Measurements from ENCODE around the gene INO80. TPM values are rescaled to one million over a fixed set of nuclear protein-coding genes. Genes with fewer than 3 reads are reported as not detected.

INO80 gene
- total and polyA plus RNA-seq, 2 donors (not counting 3 experiments of a cell fraction or from before 2014, with no cell fraction given) = 5.7 to 29.1 TPM

DNA sequence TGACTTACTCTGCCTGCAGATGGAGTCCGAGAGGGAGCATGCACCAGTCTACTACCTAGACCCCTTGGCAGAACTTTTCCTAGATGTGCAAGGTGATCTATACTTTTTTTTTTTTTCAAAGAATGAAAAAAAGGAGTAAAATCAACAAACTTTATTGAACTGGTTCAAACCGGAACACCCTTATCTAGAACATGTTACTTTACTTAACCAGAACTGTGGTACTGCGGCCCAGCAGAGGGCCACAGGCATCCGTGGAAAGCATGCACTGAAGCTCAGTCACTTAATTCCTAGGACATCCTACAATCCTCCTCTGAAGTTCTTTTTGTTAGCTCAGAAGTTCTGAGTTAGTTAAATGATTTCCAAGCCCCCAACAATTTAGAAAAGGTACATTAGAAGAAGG lies 141.2 kb downstream of the INO80 start:
- H3K4me1 ChIP-seq (ENCODE audit: control insufficient read depth, extremely low read depth, insufficient read depth, low read length) = no peaks in the 10 kb centered on the region
- H3K36me3 ChIP-seq (ENCODE audit: control insufficient read depth in 2 of 2, extremely low read depth in 1 of 2, insufficient read depth in 2 of 2, low read length in 2 of 2) = peaks cover 11 to 24% of the 10 kb centered on the region in 2 experiments
- dilution Hi-C loops (cut with MboI; ENCODE audit: extremely low pct_ligation_motif_present, low sequenced_read_pairs) (no loop called here), intact Hi-C loops (cut with micrococcal nuclease) (no loop called here)
- ChIA-PET POLR2A (no interaction called here), CTCF (interaction anchor here (0.9 to 5.6 kb wide), 5 partner anchors 10 to 209 kb away, joined by 4 to 31 read pairs (median 4); no protein-coding TSS in a partner anchor)
- H3K4me3 ChIP-seq (replicated peaks in 1 of 3; ENCODE audit: insufficient read depth in 1 of 3, low read depth in 1 of 3, low read length in 3 of 3) = no peak overlapping the region
- H3K27ac ChIP-seq (ENCODE audit: insufficient read depth, low read depth, low read length) = no peak overlapping the region
- TF ChIP-seq JUN (IDR thresholded peaks at IDR 0.05; ENCODE audit: borderline replicate concordance, insufficient read depth, insufficient read length, low read depth) = no peak
- TF ChIP-seq GATA2 (IDR thresholded peaks at IDR 0.05; ENCODE audit: insufficient read depth, insufficient read length, low read depth, low read length) = no peak
- TF ChIP-seq, protein P1, sequence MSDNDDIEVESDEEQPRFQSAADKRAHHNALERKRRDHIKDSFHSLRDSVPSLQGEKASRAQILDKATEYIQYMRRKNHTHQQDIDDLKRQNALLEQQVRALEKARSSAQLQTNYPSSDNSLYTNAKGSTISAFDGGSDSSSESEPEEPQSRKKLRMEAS (IDR thresholded peaks at IDR 0.05; ENCODE audit: insufficient read depth, insufficient read length) = no peak
- TF ChIP-seq, protein P2, sequence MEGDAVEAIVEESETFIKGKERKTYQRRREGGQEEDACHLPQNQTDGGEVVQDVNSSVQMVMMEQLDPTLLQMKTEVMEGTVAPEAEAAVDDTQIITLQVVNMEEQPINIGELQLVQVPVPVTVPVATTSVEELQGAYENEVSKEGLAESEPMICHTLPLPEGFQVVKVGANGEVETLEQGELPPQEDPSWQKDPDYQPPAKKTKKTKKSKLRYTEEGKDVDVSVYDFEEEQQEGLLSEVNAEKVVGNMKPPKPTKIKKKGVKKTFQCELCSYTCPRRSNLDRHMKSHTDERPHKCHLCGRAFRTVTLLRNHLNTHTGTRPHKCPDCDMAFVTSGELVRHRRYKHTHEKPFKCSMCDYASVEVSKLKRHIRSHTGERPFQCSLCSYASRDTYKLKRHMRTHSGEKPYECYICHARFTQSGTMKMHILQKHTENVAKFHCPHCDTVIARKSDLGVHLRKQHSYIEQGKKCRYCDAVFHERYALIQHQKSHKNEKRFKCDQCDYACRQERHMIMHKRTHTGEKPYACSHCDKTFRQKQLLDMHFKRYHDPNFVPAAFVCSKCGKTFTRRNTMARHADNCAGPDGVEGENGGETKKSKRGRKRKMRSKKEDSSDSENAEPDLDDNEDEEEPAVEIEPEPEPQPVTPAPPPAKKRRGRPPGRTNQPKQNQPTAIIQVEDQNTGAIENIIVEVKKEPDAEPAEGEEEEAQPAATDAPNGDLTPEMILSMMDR (IDR thresholded peaks at IDR 0.05; ENCODE audit: extremely low read depth in 1 of 2, insufficient read depth in 1 of 2, low read depth in 1 of 2, low read length in 2 of 2) = no peak
- no peak for TF ChIP-seq FOS (IDR thresholded peaks at IDR 0.05; ENCODE audit: borderline replicate concordance, insufficient read depth, low read length)
- TF ChIP-seq POLR2A (IDR thresholded peaks at IDR 0.05; ENCODE audit: low read depth, low read length) = no peak
- TF ChIP-seq EZH2 (IDR thresholded peaks at IDR 0.05; ENCODE audit: borderline replicate concordance, low read depth, low read length, severe bottlenecking) = no peak
- no peak for TF ChIP-seq MYC (IDR thresholded peaks at IDR 0.05; ENCODE audit: low read depth, low read length)
- BruUV-seq (replicated peaks) = no TSS peak
- DNase-seq (ENCODE audit: low read depth, low spot score) (no peak), FAIRE-seq (no peak)
- no peak overlapping the region for H3K4me2 ChIP-seq (ENCODE audit: insufficient read depth, low read length)
- no peaks in the 10 kb centered on the region for H4K20me1 ChIP-seq (replicated peaks; ENCODE audit: control insufficient read depth, extremely low read depth, insufficient read depth, low read length)
- H3K9ac ChIP-seq (replicated peaks; ENCODE audit: extremely low read depth, insufficient read depth, low read length) = no peak overlapping the region
- no peaks in the 10 kb centered on the region for H3K79me2 ChIP-seq (ENCODE audit: control insufficient read depth, insufficient read depth, low read length)
- no peaks in the 10 kb centered on the region for H3K9me3 ChIP-seq (replicated peaks; ENCODE audit: control insufficient read depth, insufficient read depth, low read length)
- no peaks in the 10 kb centered on the region for H3K27me3 ChIP-seq (ENCODE audit: control insufficient read depth in 2 of 2, insufficient read depth in 2 of 2, low read length in 2 of 2)
- H3K9me1 ChIP-seq (replicated peaks; ENCODE audit: control insufficient read depth, extremely low read depth, insufficient read depth, low read length) = no peaks in the 10 kb centered on the region
- H2AFZ ChIP-seq (ENCODE audit: low read depth, low read length) = no peak overlapping the region

All from endothelial cell of umbilical vein (primary cell).